HG02970 (cell line): ENCODE results near the gene AAMDC.
"Not testable (repeated sequence)": the region's sequence is repeated elsewhere in the genome, so short reads cannot be mapped to it uniquely, and the experiment has no call there.

Source experiments
- ATAC-seq: cut with Tn5 transposase; IDR thresholded peaks from one replicate; pipeline ENCODE4 v1.9.1; 2021; ENCODE audit warnings: mild to moderate bottlenecking, moderate library complexity, moderate number of reproducible peaks; ENCODE audit not compliant: unreplicated experiment, low FRiP score

AAMDC gene

DNA sequence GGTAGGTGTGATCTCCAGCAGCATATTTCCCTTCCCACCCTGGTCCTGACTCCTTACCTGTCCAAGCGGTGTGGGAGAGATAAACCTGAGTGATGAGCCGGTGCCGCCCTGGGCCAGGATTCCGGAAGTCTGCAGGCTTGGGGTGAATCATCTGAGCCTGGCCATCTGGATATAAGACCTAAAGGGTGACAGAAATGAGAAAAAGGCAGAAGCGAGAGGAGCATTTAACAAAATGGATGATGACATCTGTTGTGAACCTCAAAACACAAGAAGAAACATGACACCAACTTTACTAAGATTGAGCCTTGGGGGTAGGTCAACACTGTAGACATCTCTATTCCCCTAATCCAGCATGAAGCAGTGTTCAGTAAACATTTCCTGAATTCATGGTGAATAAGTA lies 62.8 kb downstream of the AAMDC start:
- no peak for ATAC-seq

GRCh38 chr11:77884186-77884828 lies 63.4 kb downstream of the AAMDC start:
- no peak for ATAC-seq

GRCh38 chr11:77884829-77885190 lies 63.9 kb downstream of the AAMDC start:
- no peak for ATAC-seq

- ATAC-seq, result no peak
Measured at GRCh38 chr11:77886401-77886800, 65.5 kb downstream of the AAMDC start.

DNA sequence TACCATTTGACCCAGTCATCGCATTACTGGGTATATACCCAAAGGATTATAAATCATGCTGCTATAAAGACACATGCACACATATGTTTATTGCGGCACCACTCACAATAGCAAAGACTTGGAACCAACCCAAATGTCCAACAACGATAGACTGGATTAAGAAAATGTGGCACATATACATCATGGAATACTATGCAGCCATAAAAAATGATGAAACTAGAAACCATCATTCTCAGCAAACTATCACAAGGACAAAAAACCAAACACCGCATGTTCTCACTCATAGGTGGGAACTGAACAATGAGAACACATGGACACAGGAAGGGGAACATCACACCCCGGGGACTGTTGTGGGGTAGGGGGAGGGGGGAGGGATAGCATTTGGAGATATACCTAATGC lies 68.1 kb downstream of the AAMDC start:
- ATAC-seq, result not testable (repeated sequence)

- not testable (repeated sequence) for ATAC-seq
Measured at GRCh38 chr11:77890100-77890614, 69.2 kb downstream of the AAMDC start.

DNA sequence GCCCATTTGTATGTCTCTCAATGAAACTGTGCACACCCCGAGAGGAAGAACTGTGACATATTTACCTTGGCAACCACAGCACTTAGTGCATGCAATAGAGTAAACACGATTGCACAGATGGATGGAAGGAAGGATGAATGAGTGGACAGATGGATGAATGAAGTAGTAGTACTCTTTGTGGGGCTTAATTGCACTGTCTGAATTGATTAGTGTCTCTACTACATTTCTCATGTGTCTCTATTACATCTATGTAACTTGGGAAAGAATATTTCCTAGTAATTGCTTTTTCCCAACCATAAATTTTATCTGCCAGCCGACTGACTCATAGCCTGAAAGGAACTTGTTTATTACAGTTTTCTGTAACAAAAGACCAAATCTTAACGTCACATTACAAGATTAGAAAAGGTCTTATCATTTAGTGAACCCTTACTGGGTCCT lies 69.7 kb downstream of the AAMDC start:
- ATAC-seq, result not testable (repeated sequence)

DNA sequence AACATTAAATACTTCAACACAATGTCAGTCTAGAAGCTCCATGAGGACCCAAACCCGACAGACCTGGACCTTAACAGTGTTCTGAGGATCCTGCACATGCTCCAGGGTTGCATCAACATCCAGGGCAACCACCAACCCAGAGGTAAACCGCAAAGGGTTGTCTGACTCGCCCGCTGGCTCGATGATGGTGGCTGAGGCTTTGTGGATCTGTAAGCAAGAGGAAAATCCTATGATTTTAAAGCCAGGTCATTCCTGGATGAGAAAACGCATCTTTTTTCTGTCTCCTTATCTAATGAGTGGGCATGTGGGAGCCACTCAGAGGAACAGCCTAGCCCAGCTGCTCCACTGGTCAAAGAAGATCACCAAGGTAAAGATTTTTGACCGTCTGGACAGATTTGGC lies 70.3 kb downstream of the AAMDC start:
- not testable (repeated sequence) for ATAC-seq

DNA sequence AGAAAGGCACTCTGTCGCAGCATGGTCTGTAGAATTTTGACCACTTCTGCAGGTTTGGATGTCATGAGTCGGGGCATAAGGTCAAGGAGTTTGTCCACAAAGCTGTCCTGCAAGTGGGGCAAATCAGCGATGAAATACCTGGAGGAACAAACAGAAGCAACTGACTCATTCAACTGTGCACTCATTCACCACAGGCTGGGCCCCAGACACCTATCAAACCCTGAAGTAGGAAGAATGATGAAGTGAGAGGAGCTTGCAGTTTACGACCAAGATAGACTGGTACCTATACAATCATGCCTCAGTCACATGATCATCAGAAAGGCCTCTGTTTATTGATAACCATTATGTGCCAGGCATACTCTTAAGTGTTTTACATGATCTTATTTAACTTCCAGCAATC lies 70.8 kb downstream of the AAMDC start:
- ATAC-seq, result not testable (repeated sequence)

GRCh38 chr11:77894949-77895348 lies 74.0 kb downstream of the AAMDC start:
- not testable (repeated sequence) for ATAC-seq

GRCh38 chr11:77908835-77909234 lies 87.9 kb downstream of the AAMDC start:
- no peak for ATAC-seq

- ATAC-seq, result no peak
Measured at GRCh38 chr11:77909277-77909676, 88.3 kb downstream of the AAMDC start.

DNA sequence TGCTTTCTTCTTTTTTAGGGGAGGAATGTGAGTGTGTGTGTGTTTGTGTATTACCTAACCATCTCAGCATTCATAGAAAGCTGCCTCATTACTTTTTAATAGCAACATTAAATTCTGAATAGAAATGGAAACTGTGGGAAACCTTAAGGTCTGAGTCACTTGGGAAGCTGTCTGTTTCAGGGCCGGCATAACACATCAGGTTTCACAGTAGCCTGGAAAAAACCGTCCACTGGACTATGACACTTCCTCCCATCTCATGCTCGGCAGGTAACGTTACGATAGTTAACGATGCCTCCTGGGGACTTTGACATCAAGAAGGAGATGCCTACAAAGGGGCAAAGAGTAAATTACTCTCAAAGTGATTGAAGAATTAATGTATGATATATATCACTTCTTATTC lies 89.9 kb downstream of the AAMDC start:
- ATAC-seq, result not testable (repeated sequence)

GRCh38 chr11:77913608-77914306 lies 92.8 kb downstream of the AAMDC start:
- ATAC-seq, result not testable (repeated sequence)

GRCh38 chr11:77914307-77914791 lies 93.4 kb downstream of the AAMDC start:
- ATAC-seq, result not testable (repeated sequence)

- not testable (repeated sequence) for ATAC-seq
Measured at GRCh38 chr11:77917713-77918112, 96.8 kb downstream of the AAMDC start.
